NCI-H2029 treated with DMSO at 0.1 percent for 48 hours (cell line): ENCODE results near the gene IRAK2.
"Not testable (repeated sequence)": the region's sequence is repeated elsewhere in the genome, so short reads cannot be mapped to it uniquely, and the experiment has no call there.

Source experiments
- DNase-seq: peaks from one replicate; lab custom pipeline; 2025; lab: John Stamatoyannopoulos, UW

The IRAK2 gene

GRCh38 chr3:10164546-10165393 is at the start of gene IRAK2:
IRAK2 (plus strand) TSS chr3:10164919; CDS start chr3:10164955, 36 bp downstream.
- DNase-seq = no peak

DNA sequence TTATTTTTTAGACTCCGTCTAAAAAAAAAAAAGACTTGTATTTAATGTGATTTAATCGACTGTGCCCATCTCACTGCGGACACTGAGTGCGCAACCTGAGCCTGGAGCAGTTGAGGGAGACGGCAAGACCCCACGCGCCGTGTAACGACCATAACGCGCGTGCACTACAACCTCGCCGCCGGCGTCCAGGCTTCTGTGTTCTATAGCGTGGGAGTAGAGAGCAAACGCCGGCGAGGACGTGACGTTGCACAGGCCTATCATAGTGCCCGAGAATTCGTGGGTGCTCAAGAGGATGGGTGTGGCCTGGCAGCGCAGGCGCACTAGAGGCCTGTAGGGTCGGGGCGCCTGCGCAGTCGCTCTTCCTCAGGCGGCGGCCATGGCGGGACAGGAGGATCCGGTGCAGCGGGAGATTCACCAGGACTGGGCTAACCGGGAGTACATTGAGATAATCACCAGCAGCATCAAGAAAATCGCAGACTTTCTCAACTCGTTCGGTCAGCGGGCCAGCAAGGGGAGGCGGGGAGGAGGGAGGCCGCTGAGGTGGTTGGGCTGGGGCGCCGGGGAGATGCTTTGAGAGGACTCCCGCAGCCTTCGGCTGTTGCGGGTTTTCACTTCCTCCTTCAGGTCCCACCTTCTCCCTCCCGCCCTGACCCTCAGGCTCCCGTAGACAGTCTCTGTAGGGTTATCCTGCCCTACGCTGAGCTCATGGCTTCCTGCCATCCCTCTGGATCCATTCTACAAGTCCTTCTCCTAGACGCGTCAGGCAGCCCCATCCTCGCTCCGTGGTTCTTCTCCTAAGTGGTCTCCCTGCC is 49.2 kb upstream of the IRAK2 start, which contains the start of gene BRK1:
TSS of gene BRK1 (plus strand) at position 350 of the 812 bp plus-strand sequence. CDS start at position 377, 27 bp downstream.
- peak; percentile 96 for DNase-seq

DNA sequence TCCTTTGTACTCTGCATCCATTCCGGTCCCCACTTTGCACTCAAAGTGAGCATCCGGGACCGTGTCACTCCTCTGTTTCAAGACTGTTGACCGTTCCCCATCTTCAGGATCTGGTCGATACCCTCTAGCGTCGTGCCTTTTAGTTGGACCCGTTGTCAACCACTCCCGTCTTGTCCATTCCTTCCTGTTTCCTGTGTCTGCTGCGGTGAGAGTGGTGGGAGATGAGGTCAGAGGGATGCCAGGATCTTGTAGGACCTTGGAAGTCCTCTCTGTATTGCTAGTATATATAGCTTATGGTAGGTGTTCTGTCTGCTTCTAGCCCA is 48.6 kb upstream of the IRAK2 start:
- DNase-seq = peak; percentile 24

GRCh38 chr3:10116928-10117327 is 47.8 kb upstream of the IRAK2 start:
- DNase-seq = no peak

DNA sequence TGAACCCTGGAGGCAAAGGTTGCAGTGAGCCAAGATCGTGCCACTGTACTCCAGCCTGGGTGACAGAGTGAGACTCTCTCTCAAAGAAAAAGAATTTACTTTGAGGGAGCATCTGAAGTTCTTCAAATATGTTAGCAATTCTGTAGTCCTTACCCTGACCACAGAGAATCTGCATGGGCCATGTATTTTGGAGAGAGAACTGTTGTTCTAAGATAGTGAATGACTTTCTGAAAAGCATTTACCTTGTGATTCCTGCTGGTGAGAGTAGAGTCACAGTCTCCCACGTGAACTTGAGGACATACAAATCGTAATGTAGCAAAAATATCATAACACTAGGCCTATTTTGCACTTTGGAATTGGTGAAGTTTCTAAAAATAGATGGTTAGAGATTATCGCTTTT is 45.3 kb upstream of the IRAK2 start:
- no peak for DNase-seq

- DNase-seq = no peak
These were observed 43.7 kb upstream of the IRAK2 start for GRCh38 chr3:10121064-10121463.

DNA sequence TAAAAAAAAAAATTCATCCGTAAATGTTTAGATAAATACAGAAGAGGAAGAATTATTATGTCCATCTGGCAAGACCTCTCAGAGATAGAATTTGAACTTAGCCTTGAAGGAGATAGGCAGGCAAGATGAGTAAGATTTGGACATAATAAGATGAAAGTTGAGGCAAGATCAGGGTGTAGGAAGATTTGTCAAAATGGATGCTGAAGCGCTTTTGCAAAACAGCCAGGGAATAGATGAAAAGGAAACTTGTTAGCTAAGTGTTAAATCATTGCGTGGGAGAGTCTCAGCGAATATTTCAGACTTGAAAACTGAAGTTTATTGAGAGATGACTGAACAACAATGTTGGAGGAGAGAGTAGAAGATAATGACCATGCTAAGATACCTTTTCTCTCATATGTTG is 42.0 kb upstream of the IRAK2 start:
- DNase-seq = no peak

GRCh38 chr3:10135872-10136271 is 28.8 kb upstream of the IRAK2 start:
- DNase-seq = not testable (repeated sequence)

DNA sequence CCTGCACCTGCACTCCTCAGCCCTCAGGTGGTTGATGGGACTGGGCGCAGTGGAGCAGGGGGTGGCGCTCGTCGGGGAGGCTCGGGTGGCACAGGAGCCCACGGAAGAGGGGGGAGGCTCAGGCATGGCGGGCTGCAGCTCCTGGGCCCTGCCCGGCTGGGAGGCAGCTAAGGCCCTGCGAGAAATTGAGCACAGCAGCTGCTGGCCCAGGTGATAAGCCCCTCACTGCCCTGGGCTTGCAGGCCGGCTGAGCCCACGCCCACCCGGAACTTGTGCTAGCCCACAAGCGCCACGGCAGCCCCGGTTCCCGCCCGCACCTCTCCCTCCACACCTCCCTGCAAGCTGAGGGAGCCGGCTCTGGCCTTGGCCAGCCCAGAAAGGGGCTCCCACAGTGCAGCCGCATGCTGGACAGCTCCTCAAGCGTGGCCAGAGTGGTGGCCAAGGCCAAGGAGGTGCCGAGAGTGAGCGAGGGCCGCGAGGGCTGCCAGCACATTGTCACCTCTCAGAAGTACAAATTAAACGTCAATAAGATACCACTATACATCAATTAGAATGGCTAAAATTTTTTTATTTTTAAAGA is 28.2 kb upstream of the IRAK2 start:
- no peak for DNase-seq

DNA sequence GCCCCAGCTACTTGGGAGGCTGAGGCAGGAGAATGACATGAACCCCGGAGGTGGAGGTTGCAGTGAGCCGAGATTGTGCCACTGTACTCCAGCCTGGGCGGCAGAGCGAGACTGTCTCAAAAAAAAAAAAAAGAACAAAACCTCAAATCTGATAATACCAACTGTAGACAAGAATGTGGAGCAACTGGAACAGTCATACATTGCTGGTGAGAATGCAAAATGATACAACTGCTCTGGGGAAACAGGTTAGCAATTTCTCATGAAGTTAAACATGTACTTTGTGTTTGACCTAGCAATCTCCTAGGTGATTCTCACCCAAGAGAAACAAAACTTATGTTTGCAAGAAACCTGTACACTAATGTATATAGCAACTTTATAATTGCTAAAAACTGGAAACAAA is 27.5 kb upstream of the IRAK2 start:
- no peak for DNase-seq

- no peak for DNase-seq
These were observed 23.6 kb upstream of the IRAK2 start for GRCh38 chr3:10140996-10141546.

- peak; percentile 72 for DNase-seq
These were observed 21.8 kb upstream of the IRAK2 start for GRCh38 chr3:10142707-10143560.

- DNase-seq = no peak
These were observed 19.0 kb upstream of the IRAK2 start for GRCh38 chr3:10145685-10146084.

GRCh38 chr3:10149226-10149625 is 15.5 kb upstream of the IRAK2 start:
- no peak for DNase-seq

GRCh38 chr3:10150987-10151386 is 13.7 kb upstream of the IRAK2 start:
- no peak for DNase-seq

DNA sequence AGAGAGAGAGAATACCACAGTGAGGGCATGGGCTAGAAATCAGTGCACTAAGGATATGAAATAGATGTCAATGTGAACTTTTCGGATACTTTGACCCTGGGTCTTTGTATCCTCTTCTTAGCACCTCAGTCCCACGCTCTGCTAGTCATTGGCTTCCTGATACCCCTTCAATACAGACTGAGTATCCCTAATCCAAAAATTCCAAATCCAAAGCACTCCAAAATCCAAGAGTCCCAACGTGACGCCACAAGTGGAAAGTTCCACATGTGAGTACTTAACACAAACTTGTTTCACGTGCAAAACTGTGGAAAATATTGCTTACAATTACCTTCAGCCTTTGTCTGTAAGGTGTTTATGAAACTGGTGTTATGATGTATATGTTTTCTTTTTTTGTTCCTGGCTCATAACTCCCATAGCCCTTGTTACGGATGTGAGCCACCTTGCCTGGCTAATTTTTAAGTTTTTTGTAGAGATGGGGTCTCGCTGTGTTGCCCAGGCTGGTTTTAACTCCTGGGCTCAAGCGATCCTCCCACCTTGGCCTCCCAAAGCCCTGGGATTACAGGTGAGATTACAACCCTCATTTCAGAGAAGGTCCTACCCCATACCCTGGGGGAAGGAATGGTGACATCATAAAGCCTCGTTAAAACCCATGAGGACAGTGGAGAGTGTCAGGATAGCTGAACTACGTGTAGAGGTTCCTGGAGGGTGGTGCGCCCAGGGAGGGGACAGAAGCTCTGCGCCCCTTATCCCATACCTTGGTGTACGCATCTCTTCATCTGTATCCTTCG is 10.2 kb upstream of the IRAK2 start:
- no peak for DNase-seq

DNA sequence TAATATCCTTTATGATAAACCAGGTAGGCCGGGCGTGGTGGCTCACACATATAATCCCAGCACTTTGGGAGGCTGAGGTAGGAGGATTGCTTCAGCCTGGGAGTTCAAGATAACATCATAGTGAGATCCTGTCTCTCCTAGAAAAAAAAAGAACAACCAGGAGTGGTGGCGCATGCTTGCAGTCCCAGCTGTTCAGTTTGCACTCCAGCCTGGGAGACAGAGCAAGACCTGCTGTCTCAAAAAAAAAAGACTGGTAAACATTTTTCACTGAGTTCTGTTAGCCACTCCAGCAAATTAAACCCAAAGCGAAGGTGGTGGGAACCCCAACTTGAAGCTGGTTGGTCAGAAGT is 9.6 kb upstream of the IRAK2 start:
- DNase-seq = no peak

- no peak for DNase-seq
These were observed 9.1 kb upstream of the IRAK2 start for GRCh38 chr3:10155658-10156057.

DNA sequence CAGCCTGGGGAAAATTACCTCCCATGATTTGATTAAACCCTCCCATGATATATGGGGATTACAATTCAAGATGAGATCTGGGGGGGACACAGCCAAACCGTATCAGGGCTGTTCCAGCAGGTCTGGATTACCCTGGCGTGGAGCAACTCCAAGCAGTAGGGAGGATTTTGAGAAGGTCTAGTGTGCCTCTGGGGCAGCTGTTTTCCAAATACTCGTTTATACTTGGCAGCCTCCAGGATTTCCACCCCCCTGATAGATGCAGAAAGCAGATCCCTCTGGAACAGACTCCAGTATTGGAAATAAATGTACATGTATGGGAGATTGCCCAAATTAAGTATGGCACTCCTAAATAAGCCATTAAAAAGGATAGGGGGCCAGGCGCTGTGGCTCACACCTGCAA is 7.7 kb upstream of the IRAK2 start:
- no peak for DNase-seq

DNA sequence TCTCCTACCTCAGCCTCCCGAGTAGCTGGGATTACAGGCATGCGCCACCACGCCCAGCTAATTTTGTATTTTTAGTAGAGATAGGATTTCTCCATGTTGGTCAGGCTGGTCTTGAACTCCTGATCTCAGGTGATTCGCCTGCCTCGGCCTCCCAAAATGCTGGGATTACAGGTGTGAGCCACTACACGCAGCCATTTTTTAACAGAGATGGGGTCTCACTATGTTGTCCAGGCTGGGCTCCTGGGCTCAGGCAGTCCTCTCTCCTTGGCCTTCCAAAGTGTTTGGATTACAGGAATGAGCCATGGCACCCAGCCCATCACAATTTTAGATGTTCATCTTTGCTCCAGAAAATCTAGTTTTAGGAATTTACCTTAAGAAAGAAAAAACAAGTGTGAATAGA is 6.2 kb upstream of the IRAK2 start:
- DNase-seq = not testable (repeated sequence)

- no peak for DNase-seq
These were observed 4.4 kb upstream of the IRAK2 start for GRCh38 chr3:10160346-10160745.
